CD4-positive, alpha-beta T cell treated with Interleukin-4 for 4 hours (primary cell): ENCODE results near the gene TTLL7.
"Not testable (repeated sequence)": the region's sequence is repeated elsewhere in the genome, so short reads cannot be mapped to it uniquely, and the experiment has no call there.

Experiments used
- DNase-seq: peaks from one replicate; pipeline ENCODE4 v3.0.0-alpha.2; 2020

Gene TTLL7

DNA sequence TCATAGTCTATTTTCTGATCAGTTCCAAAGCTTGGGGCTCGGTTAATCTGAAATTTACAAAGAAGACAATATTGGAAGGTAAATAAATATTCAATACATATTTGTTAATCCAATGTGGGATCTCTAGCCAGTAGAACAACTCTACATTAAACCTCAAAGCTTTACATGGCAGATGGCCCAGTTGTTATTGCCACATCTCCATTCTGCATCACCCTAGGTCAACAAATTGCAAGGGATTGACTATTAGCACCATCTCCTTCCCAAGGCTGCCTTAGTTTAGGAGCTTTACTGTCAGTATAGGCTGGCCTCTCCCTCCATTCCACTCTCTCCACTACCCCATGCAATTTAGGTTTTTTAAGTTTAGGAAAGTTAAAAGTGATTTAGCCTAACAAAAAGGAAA is 69.7 kb downstream of the TTLL7 start:
- no peak for DNase-seq

DNA sequence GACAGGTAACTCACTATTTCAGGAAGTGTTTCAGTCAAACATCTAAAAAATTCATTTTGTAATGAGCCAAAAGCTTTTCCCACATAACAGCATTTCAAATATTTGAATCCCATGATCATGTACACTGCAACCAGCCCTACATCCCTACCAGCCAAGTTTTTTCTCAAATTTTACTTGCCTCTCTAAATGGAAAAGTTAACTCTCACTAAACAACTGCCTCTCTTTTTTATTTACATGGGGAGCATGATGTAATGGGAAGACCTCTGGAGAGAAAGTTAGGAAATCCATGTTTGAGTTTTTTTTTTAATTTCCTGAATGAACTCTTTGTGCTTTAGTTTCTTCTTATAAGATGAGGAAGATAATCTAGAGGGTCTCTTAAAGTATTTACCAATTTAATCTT is 70.5 kb downstream of the TTLL7 start:
- DNase-seq: no peak

DNA sequence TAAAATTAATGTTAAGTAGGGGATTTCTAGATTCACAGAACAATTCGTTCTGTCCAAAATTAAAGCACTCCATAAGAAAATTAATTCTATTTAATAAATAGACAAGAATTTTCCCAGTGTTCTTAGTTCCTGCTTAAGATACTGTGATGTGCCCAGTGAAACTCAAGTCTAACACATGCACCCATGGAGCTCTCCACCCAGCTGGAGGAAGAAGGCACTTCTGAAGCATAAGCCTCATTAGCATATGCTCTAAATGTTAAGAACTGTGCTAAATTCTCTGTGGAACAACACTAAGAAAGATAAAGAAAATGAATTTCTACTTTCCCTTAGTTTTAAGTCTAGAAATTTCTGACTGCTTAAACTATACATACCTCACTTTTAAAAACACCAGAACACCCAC is 71.2 kb downstream of the TTLL7 start:
- no peak for DNase-seq

DNA sequence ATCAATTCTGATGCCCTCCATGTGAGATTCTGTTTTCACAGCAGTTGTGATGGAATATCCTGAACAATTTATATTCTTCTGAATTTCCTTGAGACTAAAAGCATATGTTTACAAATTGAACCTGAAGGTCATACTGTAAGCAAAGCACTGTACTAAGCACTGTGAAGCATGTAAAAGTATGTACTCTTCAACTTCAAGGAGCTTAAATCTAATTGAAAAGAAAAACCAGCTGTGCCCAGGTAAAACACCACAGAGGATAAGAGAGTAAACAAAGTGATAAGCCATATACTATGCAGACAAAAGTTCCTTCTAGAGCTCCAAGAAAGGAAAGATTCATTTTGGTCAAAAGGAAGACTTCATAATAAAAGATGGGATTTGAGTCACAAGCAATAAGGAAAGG is 71.9 kb downstream of the TTLL7 start:
- no peak for DNase-seq

DNA sequence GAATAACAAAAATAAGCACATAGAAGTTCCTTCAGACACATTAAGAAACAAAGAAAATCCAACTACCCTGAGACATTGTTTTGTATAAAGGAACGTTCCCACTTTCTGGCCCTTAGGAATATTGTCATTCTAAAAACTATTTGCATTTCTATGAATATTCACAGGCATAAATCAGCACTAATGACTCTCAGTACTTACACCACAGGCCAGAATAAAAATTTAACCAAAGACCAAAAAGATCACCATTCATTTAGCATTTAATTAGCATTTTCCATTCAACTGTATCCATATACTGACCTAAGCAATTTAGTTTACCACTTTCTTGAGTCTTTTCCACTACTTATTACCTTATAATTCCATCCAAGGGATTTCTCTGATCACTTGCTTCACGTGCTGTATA is 75.4 kb downstream of the TTLL7 start:
- DNase-seq: no peak

DNA sequence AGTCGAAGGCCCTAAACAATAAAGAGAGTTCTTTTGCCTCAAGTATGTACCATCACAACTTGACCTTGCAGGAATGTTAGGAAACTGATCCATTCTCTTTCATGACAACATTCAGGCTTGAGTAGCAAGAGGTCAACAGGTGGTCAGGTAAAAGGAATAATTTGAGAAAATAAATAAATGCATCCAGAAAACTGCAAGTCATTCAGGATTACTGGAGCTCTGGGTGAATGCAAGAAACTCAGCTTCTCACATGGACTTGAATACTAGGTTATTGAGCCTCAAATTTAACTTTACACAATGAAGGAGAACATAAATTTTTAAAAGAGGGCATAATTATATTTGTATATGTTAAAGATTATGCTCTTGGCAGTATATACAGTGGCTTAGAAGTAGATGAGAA is 76.5 kb downstream of the TTLL7 start:
- DNase-seq: no peak

DNA sequence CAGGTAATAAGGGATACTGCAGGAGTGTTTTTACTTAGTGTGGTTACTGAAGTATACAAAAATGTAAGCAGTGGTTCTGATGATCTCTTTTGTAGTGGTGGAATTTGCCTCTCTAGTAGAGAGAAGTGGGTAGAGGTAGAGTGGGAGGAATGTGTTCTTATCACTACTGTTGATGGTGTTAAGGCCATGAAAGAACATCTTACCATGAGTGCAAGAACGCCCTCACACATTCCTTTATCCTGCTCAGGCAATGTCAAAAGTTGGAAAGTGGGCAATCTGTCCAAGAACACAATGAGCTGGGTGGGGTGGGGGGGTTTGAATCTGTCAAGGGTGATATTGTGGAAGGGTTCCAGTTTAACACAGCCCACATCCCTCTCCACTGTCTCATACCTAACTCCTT is 78.6 kb downstream of the TTLL7 start:
- no peak for DNase-seq

DNA sequence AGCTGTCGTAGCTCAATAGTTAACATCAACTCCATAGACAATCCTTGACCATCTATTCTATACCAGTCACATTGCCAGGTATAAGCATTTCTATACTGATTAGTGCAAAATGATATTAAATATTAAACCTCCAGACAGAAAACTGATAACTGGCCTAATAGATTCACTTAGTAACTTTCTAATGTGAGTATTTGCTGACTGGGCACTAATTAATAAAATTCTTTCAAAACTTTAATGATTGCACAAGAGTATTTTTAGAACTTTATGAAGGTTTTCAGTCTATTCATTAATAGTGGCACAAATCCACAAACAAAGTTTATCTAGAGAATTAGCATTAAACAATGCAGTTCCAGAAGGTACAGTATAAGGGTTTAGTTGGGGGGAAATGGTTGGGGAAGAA is 79.1 kb downstream of the TTLL7 start:
- no peak for DNase-seq

DNA sequence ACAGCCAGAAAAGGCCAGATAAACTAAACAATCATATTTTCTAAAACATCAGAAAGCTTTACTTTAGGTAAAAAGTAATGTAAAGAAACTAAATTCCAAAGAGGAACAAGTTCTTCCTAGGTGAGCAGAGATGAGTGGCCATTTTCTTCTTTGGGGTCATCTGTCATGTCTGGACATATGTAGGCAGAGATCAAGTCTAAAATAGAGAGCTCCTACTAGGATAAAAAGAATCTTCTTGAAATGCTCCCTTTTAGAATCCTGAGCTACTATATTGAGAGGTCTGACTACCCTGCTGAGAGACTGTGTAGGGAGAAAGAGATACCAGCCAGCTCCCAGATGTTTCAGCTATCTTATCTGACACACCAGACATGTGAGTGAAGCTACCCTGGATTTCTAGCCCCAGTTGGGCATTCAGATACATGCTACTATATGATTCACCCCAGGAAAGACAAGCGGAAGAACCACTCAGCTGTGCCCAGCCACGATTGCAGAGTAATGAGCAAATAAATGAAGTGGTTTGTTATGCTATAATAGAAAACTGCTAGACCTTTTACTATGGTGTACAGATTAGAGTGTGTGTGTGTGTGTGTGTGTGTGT is 80.1 kb downstream of the TTLL7 start:
- no peak for DNase-seq

DNA sequence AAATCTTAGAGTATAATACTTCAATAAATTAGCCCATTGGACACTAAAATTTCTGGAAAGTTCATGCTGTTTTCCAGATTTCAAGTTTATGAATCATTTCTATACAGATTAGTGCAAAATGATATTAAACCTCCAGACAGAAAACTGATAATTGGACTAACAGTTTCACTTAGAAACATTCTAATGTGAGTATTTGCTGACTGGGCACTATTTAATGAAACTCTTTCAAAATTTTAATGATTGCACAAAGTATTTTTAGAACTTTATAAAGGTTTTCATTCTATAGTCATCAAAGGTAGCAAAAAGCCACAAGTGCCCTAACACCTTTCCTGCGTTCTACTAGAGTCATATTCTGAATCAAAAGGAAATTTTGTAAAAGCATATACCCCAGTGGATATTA is 81.0 kb downstream of the TTLL7 start:
- no peak for DNase-seq

DNA sequence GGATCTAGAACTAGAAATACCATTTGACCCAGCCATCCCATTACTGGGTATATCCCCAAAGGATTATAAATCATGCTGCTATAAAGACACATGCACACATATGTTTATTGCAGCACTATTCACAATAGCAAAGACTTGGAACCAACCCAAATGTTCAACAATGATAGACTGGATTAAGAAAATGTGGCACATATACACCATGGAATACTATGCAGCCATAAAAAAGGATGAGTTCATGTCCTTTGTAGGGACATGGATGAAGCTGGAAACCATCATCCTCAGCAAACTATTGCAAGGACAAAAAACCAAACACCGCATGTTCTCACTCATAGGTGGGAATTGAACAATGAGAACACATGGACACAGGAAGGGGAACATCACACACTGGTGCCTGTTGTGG is 82.8 kb downstream of the TTLL7 start:
- DNase-seq: not testable (repeated sequence)

DNA sequence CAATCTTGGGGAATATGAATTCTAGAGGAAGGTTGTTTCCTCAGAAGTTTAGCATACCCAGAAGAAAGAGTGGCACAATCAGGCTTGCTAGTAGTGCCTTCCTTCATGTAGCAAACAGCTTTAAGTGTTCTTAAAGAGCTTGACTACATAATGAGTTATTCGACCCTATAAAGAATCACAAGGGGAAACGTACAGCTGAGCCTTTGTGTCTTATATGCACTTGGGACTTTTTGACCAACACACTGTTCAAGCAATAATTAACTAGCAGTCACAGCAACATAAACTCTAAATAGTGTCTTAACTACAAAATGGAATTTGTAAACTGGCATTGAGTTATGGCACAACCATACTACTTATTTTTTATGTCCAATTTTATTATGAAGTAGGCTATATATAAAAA is 86.1 kb downstream of the TTLL7 start:
- DNase-seq: no peak

DNA sequence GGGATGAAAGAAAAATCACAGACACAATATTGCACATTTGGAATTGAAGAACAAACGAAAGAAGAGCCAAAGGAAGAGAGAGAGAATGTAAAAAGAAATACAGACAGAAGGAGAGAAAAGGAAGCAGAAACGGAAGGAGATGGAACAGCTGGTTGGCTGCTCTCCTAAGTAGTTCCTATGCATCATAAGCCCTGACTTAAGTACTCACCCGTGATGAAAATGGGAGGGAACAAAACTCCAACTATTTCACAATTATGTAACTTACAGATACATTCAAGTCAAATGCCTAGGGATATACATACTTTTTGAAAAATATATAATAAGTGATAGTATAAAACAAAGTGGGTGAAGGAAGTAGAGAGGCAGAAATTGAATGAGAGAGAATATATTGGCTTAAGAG is 88.5 kb downstream of the TTLL7 start:
- DNase-seq: no peak

DNA sequence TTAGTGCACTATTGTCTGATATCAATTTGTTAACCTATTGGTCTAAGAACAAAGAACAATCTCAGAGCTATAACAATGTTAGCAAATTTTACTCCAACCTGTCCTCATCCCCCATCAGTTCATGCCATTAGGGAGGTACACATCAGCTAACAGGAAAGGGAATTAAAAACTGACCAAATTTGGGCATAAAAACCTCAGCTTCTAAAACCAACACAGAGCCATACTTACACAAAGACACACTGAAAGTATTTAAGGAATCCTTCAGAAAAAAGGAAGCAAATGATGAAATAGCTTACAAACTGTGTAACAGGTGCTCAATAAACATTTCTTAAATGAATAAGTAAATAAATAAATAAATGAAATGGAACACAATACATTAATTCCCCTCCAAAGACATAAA is 89.2 kb downstream of the TTLL7 start:
- no peak for DNase-seq

DNA sequence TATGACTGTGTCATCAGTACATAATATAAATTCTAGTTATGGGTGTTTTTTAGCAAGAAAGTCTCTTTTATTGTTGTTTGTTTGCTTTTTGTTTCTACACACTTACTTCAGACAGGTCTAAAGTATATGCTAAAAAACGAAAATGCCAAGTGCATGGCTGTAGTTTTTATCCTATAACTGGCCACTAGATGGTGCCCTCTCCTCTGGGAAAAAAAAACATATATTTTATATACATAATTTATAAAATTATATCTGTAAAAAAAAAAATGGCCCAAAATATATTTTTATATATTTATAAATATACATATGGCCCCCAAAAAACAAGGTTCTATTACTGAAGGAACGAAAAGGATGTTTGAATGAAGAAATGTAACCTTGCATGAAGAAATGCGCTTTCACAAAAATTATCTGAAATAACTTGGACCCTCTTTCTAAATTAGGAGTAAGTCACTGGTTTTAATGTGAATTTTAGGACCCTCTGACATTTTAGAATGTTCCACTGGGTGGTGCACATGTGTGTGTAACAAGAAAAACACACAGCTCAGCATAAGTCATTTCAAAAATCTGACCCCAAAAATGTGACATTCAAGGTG is 93.5 kb downstream of the TTLL7 start:
- DNase-seq: peak; percentile 33

DNA sequence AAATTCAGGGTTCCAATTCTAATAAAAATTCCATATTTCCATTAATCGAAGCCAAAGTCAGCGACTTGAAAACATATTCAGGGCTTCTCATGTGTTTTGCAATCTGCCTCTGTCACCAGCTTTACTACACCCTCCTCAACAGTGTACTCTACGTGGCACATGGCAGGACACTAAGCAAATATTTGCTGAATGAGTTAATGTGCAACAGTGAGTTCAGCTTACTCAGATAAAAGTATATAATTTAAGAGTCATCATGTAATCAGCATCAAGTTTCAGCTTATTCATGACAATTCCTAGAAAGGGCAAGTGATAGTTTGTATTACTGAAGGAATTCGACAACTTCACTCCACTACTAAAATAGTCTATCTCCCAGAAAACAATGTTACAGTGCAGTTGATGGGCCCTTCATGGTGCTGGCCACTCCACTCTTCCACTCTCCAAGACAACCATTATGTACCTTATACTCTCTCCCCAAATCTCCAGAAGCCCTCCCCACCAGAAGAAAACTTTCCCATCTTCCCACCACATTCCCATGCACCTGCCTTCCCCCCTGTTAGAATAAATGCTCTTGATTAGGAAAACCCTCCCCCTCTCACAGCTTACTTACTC is 97.3 kb downstream of the TTLL7 start:
- DNase-seq: no peak

DNA sequence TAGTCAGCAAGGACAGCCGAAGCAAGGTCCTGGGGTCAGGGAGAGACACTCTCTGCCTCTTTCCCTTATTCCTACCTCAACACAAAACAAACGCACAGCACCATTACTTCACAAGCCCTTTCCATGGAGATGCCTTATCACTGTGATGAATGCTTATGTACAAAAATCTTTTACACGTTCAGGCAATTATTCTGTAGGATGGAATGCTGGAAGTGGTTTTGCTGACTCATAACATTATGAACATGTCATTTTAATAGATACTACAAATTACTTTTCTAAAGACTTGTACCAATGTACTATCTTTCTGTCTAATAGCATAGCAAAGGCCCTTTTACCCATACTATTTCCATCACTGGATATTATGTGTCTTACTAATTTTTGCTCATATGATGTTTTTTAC is 98.4 kb downstream of the TTLL7 start:
- no peak for DNase-seq

DNA sequence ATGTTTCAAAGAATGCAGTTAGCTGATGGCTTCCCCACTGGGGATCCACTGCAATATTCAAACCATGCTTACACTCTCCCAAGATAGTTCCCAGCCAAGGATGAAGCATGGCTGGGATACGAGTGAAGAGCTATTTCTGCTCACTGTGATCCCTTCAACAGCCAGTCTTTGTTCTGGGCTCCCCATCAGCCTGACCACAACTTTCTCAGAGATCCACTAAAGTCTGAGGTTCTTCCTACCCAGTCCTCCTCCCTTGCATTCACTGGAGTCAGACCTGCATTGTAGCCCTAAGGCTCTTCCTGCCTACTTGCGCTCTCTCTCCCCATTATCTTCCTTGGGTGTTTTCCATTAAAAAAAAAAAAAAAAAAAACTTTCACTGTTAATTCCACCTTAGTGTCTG is 101.4 kb downstream of the TTLL7 start:
- DNase-seq: no peak

DNA sequence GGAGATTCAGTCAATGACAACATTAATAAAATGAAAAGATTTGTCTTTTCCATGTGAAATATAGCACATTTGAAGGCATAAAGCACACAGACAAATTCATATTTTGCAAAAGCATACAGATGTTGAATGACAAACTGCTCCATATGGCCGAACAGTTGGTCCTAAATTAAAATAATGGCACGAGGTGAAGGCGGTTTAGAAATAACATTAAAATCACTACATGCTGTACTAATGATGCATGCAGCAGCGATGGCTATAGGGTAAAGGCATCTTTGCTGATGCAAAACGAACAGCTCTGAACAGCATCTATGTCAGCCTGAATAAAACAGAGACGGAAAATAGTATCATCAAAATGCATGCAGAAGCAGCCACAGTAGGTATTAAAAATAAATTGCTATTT is 102.6 kb downstream of the TTLL7 start:
- DNase-seq: no peak

DNA sequence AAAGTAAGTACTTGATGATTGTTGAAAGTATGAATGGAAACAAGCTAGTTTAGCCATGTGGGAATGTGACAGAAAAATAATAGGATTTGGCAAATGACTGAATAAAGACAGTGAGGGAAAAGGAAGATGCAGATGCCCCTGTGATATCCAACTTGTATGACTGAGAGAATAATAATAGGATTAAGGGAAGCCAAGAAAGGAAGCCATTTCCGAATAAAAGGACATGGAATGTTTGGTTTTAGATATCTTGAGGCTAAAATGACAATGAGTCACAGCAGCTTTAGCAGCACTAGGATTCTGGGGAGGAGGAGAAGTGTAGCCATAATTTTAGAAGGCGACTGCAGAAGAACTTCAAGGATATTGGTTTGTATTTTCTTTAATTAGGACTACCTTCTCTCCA is 109.2 kb downstream of the TTLL7 start:
- DNase-seq: no peak

DNA sequence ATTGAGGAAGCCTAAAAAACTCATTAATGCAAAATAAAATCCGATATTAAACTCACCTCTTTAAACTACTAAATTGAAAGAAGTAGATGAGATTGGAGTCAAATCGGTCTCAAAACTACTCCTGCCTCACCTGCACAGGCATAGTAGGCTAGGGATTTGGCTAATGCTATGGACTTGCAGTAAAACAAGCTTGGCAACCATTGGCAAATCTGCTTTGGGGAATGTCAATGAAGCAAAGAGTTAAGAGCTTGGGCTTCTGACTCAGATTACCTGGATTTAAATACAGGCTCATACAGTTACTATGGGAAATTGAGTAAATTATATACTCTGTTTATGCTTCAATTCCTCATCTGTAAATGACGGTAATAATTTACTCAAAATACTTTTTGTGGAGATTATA is 111.4 kb downstream of the TTLL7 start:
- DNase-seq: no peak

DNA sequence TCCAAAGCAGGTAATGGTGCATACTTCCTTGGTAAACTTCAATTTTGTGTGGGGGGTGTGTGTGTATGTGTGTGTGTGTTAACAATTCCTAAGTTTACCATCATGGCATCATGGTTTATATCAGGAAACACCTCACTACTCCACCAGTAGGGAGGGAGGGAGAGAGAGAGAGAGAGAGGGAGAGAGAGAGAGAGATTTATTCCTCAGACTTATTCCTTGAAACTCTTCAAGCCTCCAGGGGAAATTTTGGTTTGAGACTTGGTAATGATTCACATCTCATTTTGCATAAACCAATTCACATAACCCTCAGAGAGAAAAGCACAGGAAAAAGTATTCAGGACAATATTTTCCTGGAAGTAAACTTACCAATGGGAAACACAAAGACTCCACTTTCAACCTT is 115.0 kb downstream of the TTLL7 start:
- DNase-seq: no peak

DNA sequence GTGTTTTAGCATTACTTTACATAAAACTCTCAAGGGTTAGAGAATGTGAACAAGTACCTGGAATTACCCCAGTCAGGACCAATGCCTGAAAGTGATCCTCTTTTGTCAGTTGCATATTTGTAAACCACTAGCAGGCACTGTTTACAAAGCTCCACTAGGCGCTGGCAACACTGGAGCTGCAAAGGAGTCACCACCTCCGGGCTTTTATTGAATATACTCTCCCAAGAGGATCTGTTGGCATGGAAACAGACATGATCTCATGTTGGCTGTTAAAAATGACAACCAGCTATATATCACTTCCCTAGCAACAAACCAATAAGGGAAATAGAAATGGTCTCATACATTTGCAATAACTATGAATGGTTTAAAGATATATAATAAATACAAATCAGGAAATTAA is 116.0 kb downstream of the TTLL7 start:
- DNase-seq: no peak

DNA sequence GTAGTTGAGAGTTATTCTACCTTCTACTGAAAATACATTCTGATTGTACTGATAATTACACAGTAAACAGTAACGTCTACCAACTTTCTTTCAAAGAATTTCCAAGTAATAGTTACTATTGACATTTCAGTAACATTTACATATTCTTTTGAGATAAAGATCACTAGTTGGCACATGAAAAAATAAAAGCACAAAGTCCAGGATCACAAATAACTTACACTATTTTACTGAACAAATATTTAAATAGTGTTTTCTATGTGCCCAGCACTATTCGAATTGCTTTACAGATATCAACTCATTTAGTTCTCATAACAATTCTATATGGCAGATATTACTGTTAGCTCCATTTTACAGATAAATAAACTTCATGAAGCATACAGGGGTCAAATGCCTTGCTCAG is 126.4 kb downstream of the TTLL7 start:
- DNase-seq: no peak

DNA sequence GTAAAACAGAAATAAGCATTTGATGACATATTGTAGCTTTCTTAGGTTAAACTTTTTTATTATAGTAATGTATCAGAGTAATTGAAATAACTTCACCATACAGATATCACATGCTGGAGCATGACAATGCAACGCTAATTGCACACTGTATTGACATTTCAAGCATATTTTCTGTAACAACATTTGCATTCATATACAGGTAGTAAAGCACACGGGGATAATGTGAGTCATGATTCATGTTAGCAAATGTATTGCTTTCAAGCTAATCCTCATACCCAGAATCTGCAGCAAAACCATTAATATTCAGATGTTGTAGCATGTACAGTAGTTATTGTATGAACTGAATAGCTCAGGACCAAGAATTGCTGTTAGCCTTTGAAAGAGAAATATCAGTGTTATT is 133.9 kb downstream of the TTLL7 start:
- DNase-seq: no peak
